HL-60 (cell line): ENCODE results near the gene CPO.

Experiments
- CTCF ChIP-seq: IDR thresholded peaks from one replicate; pipeline ENCODE4 v1.5.1; 2011; ENCODE audit warnings: low read length, control low read depth, inconsistent platforms; ENCODE audit not compliant: insufficient read depth
- REST ChIP-seq: IDR thresholded peaks from 2 replicates; pipeline ENCODE4 v1.6.1; 2012; ENCODE audit warnings: low read depth; ENCODE audit not compliant: insufficient replicate concordance

- no peak for TF ChIP-seq CTCF
- no peak for TF ChIP-seq REST
Measured at GRCh38 chr2:206993396-206993911, 54.1 kb downstream of the CPO start.
